Epithelial cell of proximal tubule (primary cell): ENCODE data around the gene TLX1. TPM values are rescaled to one million over a fixed set of nuclear protein-coding genes. Genes with fewer than 3 reads are reported as not detected.

ENCODE experiments used
- DNase-seq: peaks from one replicate; pipeline ENCODE4 v3.0.0-alpha.2; 2011; ENCODE audit warnings: low read depth
- H3K4me3 ChIP-seq: 2 replicates; pipeline ENCODE4 v1.5.1; 2011; ENCODE audit warnings: low read depth, mild to moderate bottlenecking, low read length
- CTCF ChIP-seq: conservative IDR thresholded peaks from 2 replicates; pipeline ENCODE4 v1.5.1; 2012; ENCODE audit warnings: low read depth, mild to moderate bottlenecking, low read length
- total RNA-seq: library from RNA; depleted of rRNA; stranded (reverse); fragments of >200 nt; gene quantifications from 2 replicates; pipeline ENCODE4 v1.2.3, GENCODE V29; 2015

The TLX1 gene
- total RNA-seq, 1 donor from 2014 or later = not detected

DNA sequence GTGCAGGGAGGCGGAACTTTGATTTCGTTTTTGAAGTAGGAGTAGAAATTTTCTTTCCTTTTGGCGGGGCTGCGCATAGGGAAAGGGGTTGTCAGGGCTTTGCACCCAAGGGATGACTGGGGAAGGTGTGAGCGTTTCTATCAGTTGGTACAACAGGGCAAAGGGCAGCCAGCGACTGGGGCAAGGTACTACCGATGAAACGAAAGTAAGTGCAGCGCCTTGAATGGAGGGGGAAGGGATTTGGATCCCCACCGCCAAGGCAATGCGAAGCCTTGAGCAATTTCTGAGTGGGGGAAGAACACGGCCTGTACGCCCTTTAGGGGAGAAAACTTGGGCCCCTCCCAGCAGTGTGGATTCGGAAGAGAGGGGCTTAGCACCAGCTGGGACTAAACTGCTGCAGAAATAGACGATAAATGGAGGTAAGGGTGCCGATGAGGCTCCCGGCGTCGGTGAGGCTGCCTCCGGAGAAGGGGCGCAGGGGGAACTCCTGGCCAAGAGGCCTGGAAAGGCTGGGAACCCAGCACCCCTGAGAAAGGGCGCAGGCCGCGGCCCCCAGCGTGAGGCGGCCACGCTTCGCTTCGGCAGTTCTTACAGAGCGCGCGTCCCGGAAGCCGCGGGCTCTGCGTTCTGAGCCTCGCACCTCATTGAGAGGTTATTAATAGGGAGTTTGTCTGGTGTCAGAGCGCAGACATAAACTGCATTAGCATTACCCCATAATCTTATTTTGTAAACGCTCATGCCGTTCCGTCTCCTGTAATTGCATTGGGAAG, 10.0 kb upstream of the TLX1 start:
- no peak for TF ChIP-seq CTCF

GRCh38 chr10:101121654-101122031, 9.5 kb upstream of the TLX1 start:
- H3K4me3 ChIP-seq = peak overlapping the region; percentile 60
- DNase-seq = no peak
- no peak for TF ChIP-seq CTCF

More for the DNA sequence above, 10.0 kb upstream of the TLX1 start:
- H3K4me3 ChIP-seq = peak overlapping the region; percentile 60
- DNase-seq = no peak

- H3K4me3 ChIP-seq = no peak overlapping the region
- no peak for TF ChIP-seq CTCF
- DNase-seq = no peak
These were observed 8.6 kb upstream of the TLX1 start for GRCh38 chr10:101122270-101123084.

GRCh38 chr10:101123085-101123814, 7.8 kb upstream of the TLX1 start:
- TF ChIP-seq CTCF = no peak
- no peak for DNase-seq
- no peak overlapping the region for H3K4me3 ChIP-seq

- H3K4me3 ChIP-seq = no peak overlapping the region
- no peak for TF ChIP-seq CTCF
- DNase-seq = no peak
These were observed 7.1 kb upstream of the TLX1 start for GRCh38 chr10:101123815-101124617.

- no peak for DNase-seq
- TF ChIP-seq CTCF = no peak
- no peak overlapping the region for H3K4me3 ChIP-seq
These were observed 6.2 kb upstream of the TLX1 start for GRCh38 chr10:101124933-101125332.
